H1 (cell line): ENCODE measurements around the gene PCDHGA3. TPM values are rescaled to one million over a fixed set of nuclear protein-coding genes. Genes with fewer than 3 reads are reported as not detected.

Experiments
- CTCF ChIA-PET: fragments of 300-600 bp; sonication (Branson Sonifier 250); formaldehyde crosslinking; loops from one replicate; lab custom pipeline; 2021; ENCODE audit not compliant: partially characterized antibody; lab: Charles Lee
- POLR2A ChIA-PET: fragments of 300-600 bp; sonication (Branson Sonifier 250); formaldehyde crosslinking; loops from one replicate; lab custom pipeline; 2021; ENCODE audit warnings: inconsistent platforms; ENCODE audit not compliant: partially characterized antibody; lab: Charles Lee
- DNase-seq, 2 experiments: peaks; one replicate each; pipeline versions ENCODE4 v3.0.0 to v3.0.0-alpha.2; 2010 to 2022; ENCODE audit warnings: low spot score in 2 of 2, low read depth in 1 of 2, mixed read lengths in 1 of 2
- FAIRE-seq: peaks from 2 replicates; lab custom pipeline; 2011; peaks lifted over from hg19 to GRCh38; lab: Jason Lieb, UNC
- H2AFZ ChIP-seq: 2 replicates; pipeline ENCODE4 v1.8.1; 2012; ENCODE audit warnings: low read length, inconsistent platforms
- H2AK5ac ChIP-seq: 2 replicates; pipeline ENCODE4 v1.6.1; 2013; ENCODE audit warnings: low read depth, low read length
- H2BK120ac ChIP-seq: replicated peaks from 2 replicates; pipeline ENCODE3; 2013; ENCODE audit warnings: low read depth, low read length, inconsistent platforms
- H2BK12ac ChIP-seq: 2 replicates; pipeline ENCODE4 v1.6.1; 2013; ENCODE audit warnings: low read depth, low read length
- H2BK15ac ChIP-seq: 2 replicates; pipeline ENCODE4 v1.6.1; 2013; ENCODE audit warnings: low read length
- H2BK20ac ChIP-seq: 2 replicates; pipeline ENCODE4 v1.6.1; 2013; ENCODE audit warnings: low read length
- H2BK5ac ChIP-seq: 2 replicates; pipeline ENCODE4 v1.6.1; 2013; ENCODE audit warnings: low read depth, low read length
- H3K14ac ChIP-seq: 2 replicates; pipeline ENCODE4 v1.6.1; 2013; ENCODE audit warnings: inconsistent platforms; ENCODE audit not compliant: insufficient read length
- H3K18ac ChIP-seq: 2 replicates; pipeline ENCODE4 v1.6.1; 2013; ENCODE audit warnings: low read length; ENCODE audit errors: extremely low read depth
- H3K23ac ChIP-seq: 2 replicates; pipeline ENCODE4 v1.6.1; 2013; ENCODE audit warnings: inconsistent platforms; ENCODE audit not compliant: insufficient read length
- H3K23me2 ChIP-seq: 2 replicates; pipeline ENCODE4 v1.6.1; 2013; ENCODE audit warnings: low read depth, low read length
- H3K27ac ChIP-seq: 2 replicates; pipeline ENCODE4 v1.6.1; 2011; ENCODE audit warnings: low read depth, low read length, inconsistent platforms
- H3K27me3 ChIP-seq, 4 experiments: replicated peaks in 1 of 4; 1 replicate in 1 of 4; 2 replicates in 3 of 4; pipeline versions ENCODE4 v1.6.1 to v1.8.1; 2011 to 2013; ENCODE audit warnings: low read length in 3 of 4, mild to moderate bottlenecking in 3 of 4, inconsistent platforms in 2 of 4, mixed read lengths in 2 of 4, moderate library complexity in 1 of 4; ENCODE audit not compliant: control insufficient read depth in 3 of 4, insufficient read depth in 3 of 4; ENCODE audit errors: extremely low read depth in 1 of 4
- H3K36me3 ChIP-seq, 4 experiments: 2 replicates each; pipeline versions ENCODE4 v1.6.1 to v1.8.1; 2011 to 2013; ENCODE audit warnings: mild to moderate bottlenecking in 4 of 4, low read length in 3 of 4, moderate library complexity in 2 of 4, control low read depth in 1 of 4, inconsistent platforms in 1 of 4; ENCODE audit not compliant: insufficient read depth in 4 of 4, control insufficient read depth in 2 of 4
- H3K4ac ChIP-seq: replicated peaks from 2 replicates; pipeline ENCODE3; 2013; ENCODE audit warnings: low read length, low read depth, mixed read lengths, inconsistent platforms; ENCODE audit not compliant: insufficient read length
- H3K4me1 ChIP-seq, 4 experiments: replicated peaks in 1 of 4; 1 replicate in 1 of 4; 2 replicates in 3 of 4; pipeline versions ENCODE4 v1.6.1 to v1.8.1; 2011 to 2013; ENCODE audit warnings: low read length in 3 of 4, inconsistent platforms in 2 of 4, mixed read lengths in 1 of 4; ENCODE audit not compliant: insufficient read depth in 4 of 4, control insufficient read depth in 3 of 4
- H3K4me2 ChIP-seq, 2 experiments: 2 replicates each; pipeline versions ENCODE4 v1.6.1 to v1.8.1; 2011 to 2013; ENCODE audit warnings: low read depth in 2 of 2, low read length in 2 of 2, control low read depth in 1 of 2, inconsistent platforms in 1 of 2, mild to moderate bottlenecking in 1 of 2; ENCODE audit not compliant: insufficient read depth in 1 of 2
- H3K4me3 ChIP-seq, 4 experiments: fragments of 200-600, 300-600 bp in 1 of 4; sonication (generic), shearing (Covaris generic), sonication (Bioruptor Twin) in 1 of 4; 2 replicates each; pipeline versions ENCODE4 v1.5.1 to v1.8.1; 2011 to 2016; ENCODE audit warnings: low read length in 4 of 4, low read depth in 3 of 4, control low read depth in 2 of 4, inconsistent platforms in 2 of 4, mild to moderate bottlenecking in 2 of 4, mixed read lengths in 1 of 4, moderate library complexity in 1 of 4; ENCODE audit not compliant: insufficient read depth in 2 of 4; ENCODE audit errors: extremely low read depth in 1 of 4
- H3K56ac ChIP-seq: replicated peaks from 2 replicates; pipeline ENCODE3; 2013; ENCODE audit warnings: low read depth, mild to moderate bottlenecking, mixed read lengths, low read length, inconsistent platforms; ENCODE audit not compliant: insufficient read length
- H3K79me1 ChIP-seq: 2 replicates; pipeline ENCODE4 v1.6.1; 2013; ENCODE audit warnings: low read depth, low read length, control low read depth
- H3K79me2 ChIP-seq, 2 experiments: 2 replicates each; pipeline versions ENCODE4 v1.6.1 to v1.8.1; 2012 to 2013; ENCODE audit warnings: low read length in 2 of 2, mild to moderate bottlenecking in 2 of 2, inconsistent platforms in 1 of 2; ENCODE audit not compliant: insufficient read depth in 2 of 2, control insufficient read depth in 1 of 2
- H3K9ac ChIP-seq, 4 experiments: replicated peaks in 1 of 4; 1 replicate in 1 of 4; 2 replicates in 3 of 4; pipeline versions ENCODE4 v1.6.1 to v1.8.1; 2011 to 2013; ENCODE audit warnings: low read depth in 3 of 4, low read length in 3 of 4, control low read depth in 2 of 4, mild to moderate bottlenecking in 2 of 4, moderate library complexity in 2 of 4, inconsistent platforms in 1 of 4; ENCODE audit errors: extremely low read depth in 1 of 4
- H3K9me3 ChIP-seq, 2 experiments: 2 replicates each; pipeline versions ENCODE4 v1.6.1 to v1.8.1; 2012 to 2013; ENCODE audit warnings: mild to moderate bottlenecking in 2 of 2, moderate library complexity in 2 of 2, control low read depth in 1 of 2, inconsistent platforms in 1 of 2, low read depth in 1 of 2, low read length in 1 of 2, mixed read lengths in 1 of 2; ENCODE audit not compliant: insufficient read depth in 2 of 2
- H4K20me1 ChIP-seq, 2 experiments: replicated peaks in 1 of 2; 2 replicates each; pipeline versions ENCODE3 to v1.8.1; 2011 to 2013; ENCODE audit warnings: inconsistent platforms in 2 of 2, low read length in 2 of 2, mild to moderate bottlenecking in 1 of 2; ENCODE audit not compliant: insufficient read depth in 2 of 2, control insufficient read depth in 1 of 2
- H4K5ac ChIP-seq: 2 replicates; pipeline ENCODE4 v1.6.1; 2013; ENCODE audit warnings: low read length, low read depth, mixed read lengths, inconsistent platforms; ENCODE audit not compliant: insufficient read length
- H4K8ac ChIP-seq: 2 replicates; pipeline ENCODE4 v1.8.0; 2013; ENCODE audit warnings: mild to moderate bottlenecking, moderate library complexity, low read length, inconsistent platforms; ENCODE audit not compliant: insufficient read depth; ENCODE audit errors: extremely low read depth
- H4K91ac ChIP-seq: replicated peaks from 2 replicates; pipeline ENCODE3; 2013; ENCODE audit warnings: low read length, mixed read lengths, inconsistent platforms; ENCODE audit not compliant: insufficient read length
- ASH2L ChIP-seq: fragments of 200-600, 300-600 bp; sonication (generic); IDR thresholded peaks from one replicate; pipeline ENCODE4 v1.7.1; 2017; ENCODE audit warnings: low read length
- EGR1 ChIP-seq: IDR thresholded peaks from 2 replicates; pipeline ENCODE4 v1.6.1; 2011; ENCODE audit warnings: low read depth, low read length, borderline replicate concordance
- GTF2F1 ChIP-seq: IDR thresholded peaks from 2 replicates; pipeline ENCODE4 v1.6.1; 2012; ENCODE audit warnings: low read depth, low read length, improper control_type of control experiment, borderline replicate concordance
- KDM4A ChIP-seq: IDR thresholded peaks from one replicate; pipeline ENCODE4 v1.7.1; 2012; ENCODE audit warnings: low read depth, mild to moderate bottlenecking, moderate library complexity, low read length, inconsistent platforms; ENCODE audit not compliant: severe bottlenecking
- MAX ChIP-seq: IDR thresholded peaks from 2 replicates; pipeline ENCODE4 v1.6.1; 2012; ENCODE audit warnings: inconsistent platforms
- PHF8 ChIP-seq: fragments of 200-600 bp; sonication (generic); conservative IDR thresholded peaks from 2 replicates; pipeline ENCODE4 v1.7.1; 2012; ENCODE audit warnings: low read depth, mild to moderate bottlenecking, inconsistent platforms, low read length, moderate library complexity
- POLR2A ChIP-seq, 2 experiments: IDR thresholded peaks; 1 replicate in 1 of 2; 2 replicates in 1 of 2; pipeline ENCODE4 v1.6.1; 2011; ENCODE audit warnings: low read depth in 2 of 2, low read length in 2 of 2, mild to moderate bottlenecking in 2 of 2; ENCODE audit errors: control extremely low read depth in 1 of 2
- RAD21 ChIP-seq, 2 experiments: IDR thresholded peaks in 1 of 2; conservative IDR thresholded peaks in 1 of 2; 2 replicates each; pipeline ENCODE4 v1.6.1; 2011; ENCODE audit warnings: low read depth in 2 of 2, low read length in 2 of 2, improper control_type of control experiment in 1 of 2, inconsistent platforms in 1 of 2, mild to moderate bottlenecking in 1 of 2, moderate library complexity in 1 of 2
- SIX5 ChIP-seq: IDR thresholded peaks from 2 replicates; pipeline ENCODE4 v1.6.1; 2011; ENCODE audit warnings: mild to moderate bottlenecking, low read depth, low read length
- TAF1 ChIP-seq: IDR thresholded peaks from 2 replicates; pipeline ENCODE4 v1.6.1; 2011; ENCODE audit warnings: mild to moderate bottlenecking, low read depth, low read length
- WGBS, 2 experiments: shearing (Covaris generic) in 1 of 2; methylation state at CpG; one replicate each; pipeline versions ENCODE4 v1.1.6 to v1.1.7; 2013 to 2015; ENCODE audit warnings: low lambda C conversion rate in 2 of 2, mixed read lengths in 2 of 2, inconsistent platforms in 1 of 2, low coverage in 1 of 2, missing lambda C conversion rate in 1 of 2; ENCODE audit not compliant: insufficient replicate concordance in 2 of 2, insufficient coverage in 1 of 2, insufficient read length in 1 of 2; ENCODE audit errors: extremely low coverage in 1 of 2, missing lambda C conversion rate in 1 of 2; 5-methylcytosine and 5-hydroxymethylcytosine counted together
- polyA plus RNA-seq, 7 experiments: library from polyadenylated mRNA; depleted of rRNA in 3 of 7; stranded (reverse) in 5 of 7; unstranded in 2 of 7; fragments of >200 nt in 5 of 7; fragments of 200-250 nt in 2 of 7; gene quantifications; 1 replicate in 5 of 7; 2 replicates in 1 of 7; 4 replicates in 1 of 7; pipeline versions ENCODE4 v1.2.1 to v1.2.3, GENCODE V29; 2011 to 2013; ENCODE audit warnings: missing spikeins in 2 of 7, mixed read lengths in 2 of 7
- total RNA-seq: library from RNA; stranded (reverse); fragmentation: NEBNext Ultra II Directional; extraction: Animal tissue kit (Norgen Biotek cat#: 25700); gene quantifications from 2 replicates; pipeline ENCODE4 v1.2.1, GENCODE V29; 2021

The PCDHGA3 gene
- total and polyA plus RNA-seq, 2 of the 8 experiments (the other 6 are each of a cell fraction or from before 2014, with no cell fraction given), result 0.15 to 0.39 TPM

DNA sequence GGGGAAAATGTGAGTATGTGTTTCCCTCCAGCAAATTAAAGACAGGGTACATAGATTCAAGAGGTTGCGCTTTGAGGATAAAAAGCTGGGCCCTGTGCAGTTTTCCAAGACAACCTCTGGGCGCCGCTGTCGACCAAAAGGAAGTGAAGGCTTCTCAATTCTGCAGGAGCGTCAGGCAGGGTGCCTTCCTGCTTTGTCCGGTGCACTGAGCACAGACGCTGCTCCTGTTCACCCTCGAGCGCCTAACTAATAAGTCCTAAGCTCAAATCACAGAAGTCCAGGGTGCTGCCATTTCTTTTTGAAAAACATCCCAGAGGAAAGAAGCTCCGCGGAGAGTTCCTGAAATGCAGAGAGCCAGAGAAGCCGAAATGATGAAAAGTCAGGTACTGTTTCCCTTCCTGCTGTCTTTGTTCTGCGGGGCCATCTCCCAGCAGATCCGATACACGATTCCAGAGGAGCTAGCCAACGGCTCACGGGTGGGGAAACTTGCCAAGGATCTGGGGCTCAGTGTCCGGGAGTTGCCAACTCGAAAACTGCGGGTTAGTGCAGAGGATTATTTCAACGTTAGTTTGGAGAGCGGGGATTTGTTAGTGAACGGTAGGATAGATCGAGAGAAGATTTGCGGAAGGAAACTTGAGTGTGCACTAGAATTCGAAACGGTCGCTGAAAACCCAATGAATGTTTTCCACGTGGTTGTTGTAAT lies 6.4 kb downstream of the PCDHGA3 start, which contains the start of gene PCDHGB1:
PCDHGB1 (plus strand) TSS at position 183 of the 703 bp plus-strand sequence; CDS start at position 345, 162 bp downstream.
- peak within 1 kb of the TSS; percentile 17 to 53 (median 31); a peak in 7 of 8 replicates for H3K4me3 ChIP-seq
- H3K4me2 ChIP-seq, result peak within 1 kb of the TSS; percentile 6 to 51; a peak in 2 of 4 replicates
- no peaks in the 10 kb centered on the region for H3K79me1 ChIP-seq
- TF ChIP-seq SIX5, result no peak
- TF ChIP-seq GTF2F1, result peak; percentile 44; the same call in 1 of the 2 replicates
- TF ChIP-seq KDM4A, result peak; percentile 29
- TF ChIP-seq EGR1, result no peak
- TF ChIP-seq TAF1, result peak; percentile 63; the same call in 1 of the 2 replicates
- peak; percentile 30 for TF ChIP-seq ASH2L
- 0 out of 2 replicates have a peak, but pooled peaks have one; percentile 30 for TF ChIP-seq PHF8
- TF ChIP-seq POLR2A (IDR thresholded peaks at IDR 0.05; ENCODE audit: control extremely low read depth in 1 of 2, low read depth in 2 of 2, low read length in 2 of 2), result peak in 1 of 2 experiments; percentile 65; a peak in 1 of 3 replicates
- TF ChIP-seq RAD21 (IDR thresholded peaks at IDR 0.05 in 1 of 2, conservative IDR thresholded peaks at IDR 0.05 in 1 of 2; ENCODE audit: low read depth in 2 of 2, low read length in 2 of 2), result peak; percentile 74 to 81
- peak; percentile 21; the same call in 1 of the 2 replicates for TF ChIP-seq MAX

More for the DNA sequence above, 6.4 kb downstream of the PCDHGA3 start, which contains the start of gene PCDHGB1:
- Histone ChIP-seq H2BK12ac (no peak within 1 kb of the TSS), H3K23me2 (no peaks in the 10 kb centered on the region), H4K8ac (no peak within 1 kb of the TSS), H2BK5ac (no peak within 1 kb of the TSS), H4K20me1 (no peaks in the 10 kb centered on the region), H2AK5ac (no peak within 1 kb of the TSS), H3K4ac (no peak within 1 kb of the TSS), H3K79me2 (no peaks in the 10 kb centered on the region), H3K18ac (no peak within 1 kb of the TSS), H3K27ac (no peak within 1 kb of the TSS), H4K5ac (no peak within 1 kb of the TSS), H2BK120ac (no peak within 1 kb of the TSS), H2BK20ac (no peak within 1 kb of the TSS), H2AFZ (peak within 1 kb of the TSS; percentile 97), H3K9ac (peak within 1 kb of the TSS in 2 of 4 experiments; percentile 13; a peak in 3 of 7 replicates), H4K91ac (no peak within 1 kb of the TSS), H2BK15ac (no peak within 1 kb of the TSS), H3K56ac (no peak within 1 kb of the TSS), H3K23ac (no peak within 1 kb of the TSS), H3K4me1 (peaks cover 0 to 5% (median under 1%) of the 10 kb centered on the region in 4 experiments; a peak in 1 of 7 replicates), H3K27me3 (no peaks in the 10 kb centered on the region), H3K9me3 (peaks cover 25 to 31% of the 10 kb centered on the region in 2 experiments), H3K36me3 (peaks cover 0 to 10% (median 3%) of the 10 kb centered on the region in 4 experiments; a peak in 4 of 8 replicates), H3K14ac (no peak within 1 kb of the TSS)
- 65 to 100% methylated on average over 5 to 29 of the region's 29 CpGs for WGBS, 2 experiments
- FAIRE-seq (peak; percentile 93), DNase-seq (peak in 1 of 2 experiments; percentile 83)
- ChIA-PET CTCF (interaction anchor here (0.6 to 5.5 kb wide), 60 partner anchors 7 to 603 kb away, joined by 3 to 29 read pairs (median 4); partner anchors contain the start of genes PCDHB10, PCDHB12, PCDHB14 and PCDHB15), POLR2A (interaction anchor here (1.0 to 2.1 kb wide), 7 partner anchors 11 to 214 kb away, joined by 3 to 7 read pairs (median 3); partner anchors contain the start of genes PCDHB15, PCDHGA2 and TAF7)
